Stimulated activated memory B cell treated with anti-CD40 and anti-IgM and Interleukin-4, amounts not matched to agents 10 μg/mL and 1 μg/mL and 100 μg/mL, for 72 hours (primary cell): ENCODE results near the gene PDE9A.

Experiments used
- ATAC-seq: fragments of 150-1000 bp; cut with Tn5 transposase; 2 replicates; pipeline ENCODE4 v1.10.0; 2021
- H3K27ac Mint-ChIP-seq: one replicate; pipeline ENCODE4 v1.8.0; 2022; ENCODE audit warnings: mild to moderate bottlenecking, mixed read lengths
- H3K27me3 Mint-ChIP-seq: one replicate; pipeline ENCODE4 v1.8.0; 2022; ENCODE audit warnings: mixed read lengths
- H3K36me3 Mint-ChIP-seq: one replicate; pipeline ENCODE4 v1.8.0; 2022; ENCODE audit warnings: mixed read lengths
- H3K4me1 Mint-ChIP-seq: one replicate; pipeline ENCODE4 v1.8.0; 2022; ENCODE audit warnings: mixed read lengths
- H3K4me3 Mint-ChIP-seq: one replicate; pipeline ENCODE4 v1.8.0; 2022; ENCODE audit warnings: mild to moderate bottlenecking, moderate library complexity, mixed read lengths
- H3K9me3 Mint-ChIP-seq: one replicate; pipeline ENCODE4 v1.8.0; 2022; ENCODE audit warnings: mixed read lengths

PDE9A gene

GRCh38 chr21:42632771-42633690, 20.4 kb upstream of the PDE9A start:
- no peak for ATAC-seq
- no peak overlapping the region for H3K27ac Mint-ChIP-seq
- H3K4me1 Mint-ChIP-seq: no peaks in the 10 kb centered on the region
- no peak overlapping the region for H3K4me3 Mint-ChIP-seq
- H3K9me3 Mint-ChIP-seq: no peaks in the 10 kb centered on the region
- no peaks in the 10 kb centered on the region for H3K36me3 Mint-ChIP-seq
- H3K27me3 Mint-ChIP-seq: no peaks in the 10 kb centered on the region

GRCh38 chr21:42633858-42634257, 19.6 kb upstream of the PDE9A start:
- H3K9me3 Mint-ChIP-seq: no peaks in the 10 kb centered on the region
- no peaks in the 10 kb centered on the region for H3K27me3 Mint-ChIP-seq
- no peak overlapping the region for H3K27ac Mint-ChIP-seq
- no peak for ATAC-seq
- H3K36me3 Mint-ChIP-seq: no peaks in the 10 kb centered on the region
- H3K4me3 Mint-ChIP-seq: no peak overlapping the region
- no peaks in the 10 kb centered on the region for H3K4me1 Mint-ChIP-seq

GRCh38 chr21:42635848-42636519, 17.4 kb upstream of the PDE9A start:
- no peak for ATAC-seq
- Mint-ChIP-seq H3K36me3 (no peaks in the 10 kb centered on the region), H3K27me3 (peaks cover 6% of the 10 kb centered on the region), H3K4me1 (no peaks in the 10 kb centered on the region), H3K4me3 (no peak overlapping the region), H3K27ac (no peak overlapping the region), H3K9me3 (no peaks in the 10 kb centered on the region)

GRCh38 chr21:42636520-42637266, 16.7 kb upstream of the PDE9A start:
- H3K9me3 Mint-ChIP-seq: no peaks in the 10 kb centered on the region
- no peak for ATAC-seq
- H3K27ac Mint-ChIP-seq: no peak overlapping the region
- H3K27me3 Mint-ChIP-seq: peaks cover 10% of the 10 kb centered on the region
- no peaks in the 10 kb centered on the region for H3K36me3 Mint-ChIP-seq
- no peaks in the 10 kb centered on the region for H3K4me1 Mint-ChIP-seq
- H3K4me3 Mint-ChIP-seq: no peak overlapping the region

- H3K27ac Mint-ChIP-seq: no peak overlapping the region
- H3K4me3 Mint-ChIP-seq: no peak overlapping the region
- no peaks in the 10 kb centered on the region for H3K9me3 Mint-ChIP-seq
- peaks cover 18% of the 10 kb centered on the region for H3K27me3 Mint-ChIP-seq
- H3K36me3 Mint-ChIP-seq: no peaks in the 10 kb centered on the region
- no peaks in the 10 kb centered on the region for H3K4me1 Mint-ChIP-seq
- ATAC-seq: no peak
These were observed 16.0 kb upstream of the PDE9A start for GRCh38 chr21:42637267-42638041.

GRCh38 chr21:42638266-42638863, 15.1 kb upstream of the PDE9A start:
- Mint-ChIP-seq H3K27ac (no peak overlapping the region), H3K27me3 (peaks cover 25% of the 10 kb centered on the region), H3K36me3 (no peaks in the 10 kb centered on the region), H3K4me3 (no peak overlapping the region), H3K9me3 (no peaks in the 10 kb centered on the region), H3K4me1 (no peaks in the 10 kb centered on the region)
- ATAC-seq: no peak

- H3K27ac Mint-ChIP-seq: no peak overlapping the region
These were observed 13.7 kb upstream of the PDE9A start for GRCh38 chr21:42639646-42640152.

GRCh38 chr21:42640486-42640885, 12.9 kb upstream of the PDE9A start:
- Mint-ChIP-seq H3K9me3 (no peaks in the 10 kb centered on the region), H3K4me1 (no peaks in the 10 kb centered on the region), H3K4me3 (no peak overlapping the region), H3K36me3 (no peaks in the 10 kb centered on the region), H3K27ac (no peak overlapping the region), H3K27me3 (peaks cover 34% of the 10 kb centered on the region)
- ATAC-seq: no peak

More at GRCh38 chr21:42639646-42640152, 13.7 kb upstream of the PDE9A start:
- Mint-ChIP-seq H3K36me3 (no peaks in the 10 kb centered on the region), H3K9me3 (no peaks in the 10 kb centered on the region), H3K4me1 (no peaks in the 10 kb centered on the region), H3K4me3 (no peak overlapping the region), H3K27me3 (peaks cover 26% of the 10 kb centered on the region)
- ATAC-seq: no peak

GRCh38 chr21:42641311-42642218, 11.9 kb upstream of the PDE9A start:
- Mint-ChIP-seq H3K4me3 (no peak overlapping the region), H3K4me1 (no peaks in the 10 kb centered on the region), H3K36me3 (no peaks in the 10 kb centered on the region), H3K27ac (no peak overlapping the region), H3K9me3 (no peaks in the 10 kb centered on the region), H3K27me3 (peaks cover 44% of the 10 kb centered on the region)
- no peak for ATAC-seq

- no peak overlapping the region for H3K27ac Mint-ChIP-seq
- peaks cover 44% of the 10 kb centered on the region for H3K27me3 Mint-ChIP-seq
- H3K9me3 Mint-ChIP-seq: no peaks in the 10 kb centered on the region
- H3K4me1 Mint-ChIP-seq: no peaks in the 10 kb centered on the region
- ATAC-seq: no peak
- H3K4me3 Mint-ChIP-seq: no peak overlapping the region
- H3K36me3 Mint-ChIP-seq: no peaks in the 10 kb centered on the region
These were observed 11.1 kb upstream of the PDE9A start for GRCh38 chr21:42642219-42642745.

- Mint-ChIP-seq H3K4me1 (no peaks in the 10 kb centered on the region), H3K36me3 (no peaks in the 10 kb centered on the region), H3K9me3 (no peaks in the 10 kb centered on the region), H3K27ac (no peak overlapping the region), H3K27me3 (peaks cover 42% of the 10 kb centered on the region), H3K4me3 (no peak overlapping the region)
- ATAC-seq: no peak
These were observed 8.9 kb upstream of the PDE9A start for GRCh38 chr21:42644223-42645208.

GRCh38 chr21:42645211-42646075, 8.0 kb upstream of the PDE9A start:
- Mint-ChIP-seq H3K4me3 (no peak overlapping the region), H3K9me3 (no peaks in the 10 kb centered on the region), H3K27me3 (peaks cover 38% of the 10 kb centered on the region), H3K4me1 (no peaks in the 10 kb centered on the region), H3K36me3 (no peaks in the 10 kb centered on the region), H3K27ac (no peak overlapping the region)
- no peak for ATAC-seq
